ENCODE measurements around the gene NHSL2.
A peak's percentile ranks its signal among the peaks of the same experiment; 100 is the strongest.
"Not testable (repeated sequence)": the region's sequence is repeated elsewhere in the genome, so short reads cannot be mapped to it uniquely, and the experiment has no call there.

The NHSL2 gene

GRCh38 chrX:71910643-71910985 is at the start of gene NHSL2:
TSS of gene NHSL2 (plus strand) at chrX:71910845.
- FAIRE-seq (no peak), DNase-seq (ENCODE audit: low spot score) (peak; percentile 61)

- no peak for FAIRE-seq
- no peak for DNase-seq (ENCODE audit: low spot score)
Observed at GRCh38 chrX:71867680-71868079, 43.0 kb upstream of the NHSL2 start.

- DNase-seq (ENCODE audit: low spot score); FAIRE-seq: not testable (repeated sequence)
Observed at GRCh38 chrX:71869566-71869965, 41.1 kb upstream of the NHSL2 start.

GRCh38 chrX:71870208-71871098 is 40.2 kb upstream of the NHSL2 start:
- peak; percentile 34 for DNase-seq (ENCODE audit: low spot score)

GRCh38 chrX:71871367-71871766 is 39.3 kb upstream of the NHSL2 start:
- no peak for DNase-seq (ENCODE audit: low spot score)
- FAIRE-seq, result no peak

More at GRCh38 chrX:71870208-71871098, 40.2 kb upstream of the NHSL2 start:
- FAIRE-seq, result no peak

GRCh38 chrX:71872542-71873458 is 37.8 kb upstream of the NHSL2 start:
- FAIRE-seq (no peak), DNase-seq (ENCODE audit: low spot score) (no peak)

- no peak for FAIRE-seq
Observed at GRCh38 chrX:71873459-71873833, 37.2 kb upstream of the NHSL2 start.

GRCh38 chrX:71876841-71877240 is 33.8 kb upstream of the NHSL2 start:
- not testable (repeated sequence) for DNase-seq (ENCODE audit: low spot score); FAIRE-seq

More at GRCh38 chrX:71873459-71873833, 37.2 kb upstream of the NHSL2 start:
- no peak for DNase-seq (ENCODE audit: low spot score)

- no peak for DNase-seq (ENCODE audit: low spot score)
- no peak for FAIRE-seq
Observed at GRCh38 chrX:71885099-71885498, 25.5 kb upstream of the NHSL2 start.

- DNase-seq (ENCODE audit: low spot score) (no peak), FAIRE-seq (no peak)
Observed at GRCh38 chrX:71895607-71896006, 15.0 kb upstream of the NHSL2 start.

- FAIRE-seq, result no peak
Observed at GRCh38 chrX:71906144-71906543, 4.5 kb upstream of the NHSL2 start.

GRCh38 chrX:71908387-71908786 is 2.3 kb upstream of the NHSL2 start:
- no peak for DNase-seq (ENCODE audit: low spot score)
- no peak for FAIRE-seq

More at GRCh38 chrX:71906144-71906543, 4.5 kb upstream of the NHSL2 start:
- no peak for DNase-seq (ENCODE audit: low spot score)

GRCh38 chrX:71909956-71910355 is 689 bp upstream of the NHSL2 start:
- FAIRE-seq (no peak), DNase-seq (ENCODE audit: low spot score) (peak; percentile 58)

GRCh38 chrX:71910986-71911730 is 513 bp downstream of the NHSL2 start:
- no peak for FAIRE-seq
- peak; percentile 66 for DNase-seq (ENCODE audit: low spot score)

GRCh38 chrX:71911731-71912050 is 1.0 kb downstream of the NHSL2 start:
- peak; percentile 18 for DNase-seq (ENCODE audit: low spot score)
- no peak for FAIRE-seq

- FAIRE-seq (no peak), DNase-seq (ENCODE audit: low spot score) (no peak)
Observed at GRCh38 chrX:71912156-71912555, 1.5 kb downstream of the NHSL2 start.

- FAIRE-seq (no peak), DNase-seq (ENCODE audit: low spot score) (no peak)
Observed at GRCh38 chrX:71913156-71913950, 2.7 kb downstream of the NHSL2 start.

GRCh38 chrX:71917621-71918343 is 7.1 kb downstream of the NHSL2 start:
- DNase-seq (ENCODE audit: low spot score), result peak; percentile 55
- no peak for FAIRE-seq

- DNase-seq (ENCODE audit: low spot score) (peak; percentile 19), FAIRE-seq (no peak)
Observed at GRCh38 chrX:71919431-71919830, 8.8 kb downstream of the NHSL2 start.

- FAIRE-seq, result no peak
- DNase-seq (ENCODE audit: low spot score), result no peak
Observed at GRCh38 chrX:71919886-71920285, 9.2 kb downstream of the NHSL2 start.

All from urothelium cell line (cell line).